SK-N-SH treated with all-trans-retinoic acid at 6 μM for 48 hours (cell line): ENCODE measurements around the gene TSC1.

Experiments
- ATAC-seq: fragments of 200-7000 bp; cut with Tn5 transposase; 3 replicates; pipeline ENCODE4 v1.9.1; 2020; ENCODE audit warnings: mild to moderate bottlenecking, moderate library complexity
- ARNTL ChIP-seq: fragments of 450-650 bp; formaldehyde crosslinking; IDR thresholded peaks from 2 replicates; pipeline ENCODE4 v1.5.0; 2020; ENCODE audit warnings: low read depth, mild to moderate bottlenecking, moderate library complexity, borderline replicate concordance
- BACH2 ChIP-seq: fragments of 250-450 bp; sonication (Bioruptor Pico); IDR thresholded peaks from 2 replicates; pipeline ENCODE4 v1.9.0; 2021; ENCODE audit warnings: mild to moderate bottlenecking, borderline replicate concordance
- ESRRG ChIP-seq: fragments of 250-450 bp; sonication (Bioruptor Pico); IDR thresholded peaks from 2 replicates; pipeline ENCODE4 v1.6.1; 2021; ENCODE audit warnings: mild to moderate bottlenecking
- GLIS3 ChIP-seq: fragments of 250-450 bp; sonication (Bioruptor Pico); IDR thresholded peaks from 2 replicates; pipeline ENCODE4 v1.5.0; 2020; ENCODE audit warnings: mild to moderate bottlenecking, moderate library complexity
- ISL1 ChIP-seq: fragments of 250-450 bp; sonication (Bioruptor Pico); IDR thresholded peaks from 2 replicates; pipeline ENCODE4 v2.1.2; 2022; ENCODE audit warnings: mild to moderate bottlenecking, moderate library complexity
- PPARA ChIP-seq: fragments of 250-450 bp; sonication (Bioruptor Pico); IDR thresholded peaks from 2 replicates; pipeline ENCODE4 v1.5.0; 2020; ENCODE audit warnings: mild to moderate bottlenecking, borderline replicate concordance
- RARB ChIP-seq: fragments of 250-450 bp; sonication (Bioruptor Pico); IDR thresholded peaks from 2 replicates; pipeline ENCODE4 v1.8.0; 2021; ENCODE audit warnings: mild to moderate bottlenecking, moderate library complexity
- SNAI2 ChIP-seq: fragments of 250-450 bp; sonication (Bioruptor Pico); IDR thresholded peaks from 2 replicates; pipeline ENCODE4 v1.5.0; 2020; ENCODE audit warnings: mild to moderate bottlenecking, moderate library complexity
- TCF4 ChIP-seq: fragments of 250-450 bp; sonication (Bioruptor Pico); IDR thresholded peaks from 2 replicates; pipeline ENCODE4 v1.8.0; 2021; ENCODE audit warnings: mild to moderate bottlenecking, moderate library complexity, borderline replicate concordance
- TOX ChIP-seq: fragments of 250-450 bp; sonication (Bioruptor Pico); IDR thresholded peaks from 2 replicates; pipeline ENCODE4 v1.8.0; 2021; ENCODE audit warnings: mild to moderate bottlenecking, moderate library complexity, borderline replicate concordance
- ZC3H10 ChIP-seq: fragments of 250-450 bp; sonication (Bioruptor Pico); IDR thresholded peaks from 2 replicates; pipeline ENCODE4 v1.5.1; 2021; ENCODE audit warnings: mild to moderate bottlenecking, moderate library complexity
- ZFP3 ChIP-seq: fragments of 250-450 bp; sonication (Bioruptor Pico); IDR thresholded peaks from 2 replicates; pipeline ENCODE4 v1.5.0; 2020; ENCODE audit warnings: mild to moderate bottlenecking, moderate library complexity
- ZFP30 ChIP-seq: fragments of 450-650 bp; formaldehyde crosslinking; IDR thresholded peaks from 2 replicates; pipeline ENCODE4 v1.5.0; 2022; ENCODE audit warnings: mild to moderate bottlenecking, moderate library complexity
- ZNF565 ChIP-seq: fragments of 450-650 bp; formaldehyde crosslinking; conservative IDR thresholded peaks from 2 replicates; pipeline ENCODE4 v1.5.0; 2020; ENCODE audit warnings: low read depth, mild to moderate bottlenecking, moderate library complexity
- ZNF70 ChIP-seq: fragments of 450-650 bp; formaldehyde crosslinking; IDR thresholded peaks from 2 replicates; pipeline ENCODE4 v1.5.0; 2020; ENCODE audit warnings: mild to moderate bottlenecking, moderate library complexity
- ZNF8 ChIP-seq: fragments of 450-650 bp; formaldehyde crosslinking; IDR thresholded peaks from 2 replicates; pipeline ENCODE4 v1.5.0; 2020; ENCODE audit warnings: mild to moderate bottlenecking, moderate library complexity
- TF ChIP-seq, protein P1 (sequence below): fragments of 250-450 bp; sonication (Bioruptor Pico); IDR thresholded peaks from 2 replicates; pipeline ENCODE4 v1.5.1; 2020; ENCODE audit warnings: low read depth, mild to moderate bottlenecking, moderate library complexity
- TF ChIP-seq, protein P2 (sequence below): fragments of 250-450 bp; sonication (Bioruptor Pico); IDR thresholded peaks from 2 replicates; pipeline ENCODE4 v1.5.0; 2020; ENCODE audit warnings: mild to moderate bottlenecking, moderate library complexity
- TF ChIP-seq, protein P3 (sequence below): fragments of 250-450 bp; sonication (Bioruptor Pico); IDR thresholded peaks from 2 replicates; pipeline ENCODE4 v1.5.1; 2021; ENCODE audit warnings: mild to moderate bottlenecking, moderate library complexity
- TF ChIP-seq, protein P4 (sequence below): fragments of 250-450 bp; sonication (Bioruptor Pico); IDR thresholded peaks from 2 replicates; pipeline ENCODE4 v1.8.0; 2021; ENCODE audit warnings: low read depth, mild to moderate bottlenecking, moderate library complexity, borderline replicate concordance
- TF ChIP-seq, protein P5 (sequence below): fragments of 250-450 bp; sonication (Bioruptor Pico); IDR thresholded peaks from 2 replicates; pipeline ENCODE4 v1.8.0; 2020; ENCODE audit warnings: mild to moderate bottlenecking, moderate library complexity, borderline replicate concordance

TSC1 gene

DNA sequence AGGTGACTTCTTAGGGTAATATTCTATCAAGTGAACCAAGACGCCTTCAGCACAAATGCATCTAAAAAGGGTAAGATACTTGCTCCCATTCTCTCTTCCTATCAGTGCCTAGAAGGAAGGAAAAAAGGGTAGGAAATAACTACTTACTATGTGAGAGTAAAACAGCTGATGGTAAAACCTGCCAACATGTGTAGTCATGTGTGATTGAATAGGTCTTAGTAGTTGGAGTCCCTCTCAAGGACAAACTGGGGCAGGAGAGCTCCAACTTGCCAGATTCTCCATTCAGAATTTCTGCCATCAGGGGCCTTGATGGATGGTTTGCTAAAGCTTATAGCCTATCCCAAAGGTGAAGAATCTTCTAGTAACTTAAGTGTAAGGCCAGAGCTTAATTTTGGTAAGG lies 5.2 kb downstream of the TSC1 start:
- TF ChIP-seq, protein P1, sequence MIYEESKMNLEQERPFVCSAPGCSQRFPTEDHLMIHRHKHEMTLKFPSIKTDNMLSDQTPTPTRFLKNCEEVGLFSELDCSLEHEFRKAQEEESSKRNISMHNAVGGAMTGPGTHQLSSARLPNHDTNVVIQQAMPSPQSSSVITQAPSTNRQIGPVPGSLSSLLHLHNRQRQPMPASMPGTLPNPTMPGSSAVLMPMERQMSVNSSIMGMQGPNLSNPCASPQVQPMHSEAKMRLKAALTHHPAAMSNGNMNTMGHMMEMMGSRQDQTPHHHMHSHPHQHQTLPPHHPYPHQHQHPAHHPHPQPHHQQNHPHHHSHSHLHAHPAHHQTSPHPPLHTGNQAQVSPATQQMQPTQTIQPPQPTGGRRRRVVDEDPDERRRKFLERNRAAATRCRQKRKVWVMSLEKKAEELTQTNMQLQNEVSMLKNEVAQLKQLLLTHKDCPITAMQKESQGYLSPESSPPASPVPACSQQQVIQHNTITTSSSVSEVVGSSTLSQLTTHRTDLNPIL (CRISPR knock-in tag), result no peak
- TF ChIP-seq ZFP30 (CRISPR knock-in tag) (no peak), PPARA (no peak), ARNTL (CRISPR knock-in tag) (no peak), SNAI2 (no peak), BACH2 (CRISPR knock-in tag) (no peak), ISL1 (no peak), ZNF70 (CRISPR knock-in tag) (no peak), ZNF565 (no peak), TOX (no peak), ESRRG (CRISPR knock-in tag) (no peak), RARB (CRISPR knock-in tag) (no peak), GLIS3 (CRISPR knock-in tag) (no peak), ZC3H10 (CRISPR knock-in tag) (no peak), TCF4 (CRISPR knock-in tag) (no peak)
- TF ChIP-seq, protein P2, sequence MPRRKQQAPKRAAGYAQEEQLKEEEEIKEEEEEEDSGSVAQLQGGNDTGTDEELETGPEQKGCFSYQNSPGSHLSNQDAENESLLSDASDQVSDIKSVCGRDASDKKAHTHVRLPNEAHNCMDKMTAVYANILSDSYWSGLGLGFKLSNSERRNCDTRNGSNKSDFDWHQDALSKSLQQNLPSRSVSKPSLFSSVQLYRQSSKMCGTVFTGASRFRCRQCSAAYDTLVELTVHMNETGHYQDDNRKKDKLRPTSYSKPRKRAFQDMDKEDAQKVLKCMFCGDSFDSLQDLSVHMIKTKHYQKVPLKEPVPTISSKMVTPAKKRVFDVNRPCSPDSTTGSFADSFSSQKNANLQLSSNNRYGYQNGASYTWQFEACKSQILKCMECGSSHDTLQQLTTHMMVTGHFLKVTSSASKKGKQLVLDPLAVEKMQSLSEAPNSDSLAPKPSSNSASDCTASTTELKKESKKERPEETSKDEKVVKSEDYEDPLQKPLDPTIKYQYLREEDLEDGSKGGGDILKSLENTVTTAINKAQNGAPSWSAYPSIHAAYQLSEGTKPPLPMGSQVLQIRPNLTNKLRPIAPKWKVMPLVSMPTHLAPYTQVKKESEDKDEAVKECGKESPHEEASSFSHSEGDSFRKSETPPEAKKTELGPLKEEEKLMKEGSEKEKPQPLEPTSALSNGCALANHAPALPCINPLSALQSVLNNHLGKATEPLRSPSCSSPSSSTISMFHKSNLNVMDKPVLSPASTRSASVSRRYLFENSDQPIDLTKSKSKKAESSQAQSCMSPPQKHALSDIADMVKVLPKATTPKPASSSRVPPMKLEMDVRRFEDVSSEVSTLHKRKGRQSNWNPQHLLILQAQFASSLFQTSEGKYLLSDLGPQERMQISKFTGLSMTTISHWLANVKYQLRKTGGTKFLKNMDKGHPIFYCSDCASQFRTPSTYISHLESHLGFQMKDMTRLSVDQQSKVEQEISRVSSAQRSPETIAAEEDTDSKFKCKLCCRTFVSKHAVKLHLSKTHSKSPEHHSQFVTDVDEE (CRISPR knock-in tag), result no peak
- TF ChIP-seq, protein P3, sequence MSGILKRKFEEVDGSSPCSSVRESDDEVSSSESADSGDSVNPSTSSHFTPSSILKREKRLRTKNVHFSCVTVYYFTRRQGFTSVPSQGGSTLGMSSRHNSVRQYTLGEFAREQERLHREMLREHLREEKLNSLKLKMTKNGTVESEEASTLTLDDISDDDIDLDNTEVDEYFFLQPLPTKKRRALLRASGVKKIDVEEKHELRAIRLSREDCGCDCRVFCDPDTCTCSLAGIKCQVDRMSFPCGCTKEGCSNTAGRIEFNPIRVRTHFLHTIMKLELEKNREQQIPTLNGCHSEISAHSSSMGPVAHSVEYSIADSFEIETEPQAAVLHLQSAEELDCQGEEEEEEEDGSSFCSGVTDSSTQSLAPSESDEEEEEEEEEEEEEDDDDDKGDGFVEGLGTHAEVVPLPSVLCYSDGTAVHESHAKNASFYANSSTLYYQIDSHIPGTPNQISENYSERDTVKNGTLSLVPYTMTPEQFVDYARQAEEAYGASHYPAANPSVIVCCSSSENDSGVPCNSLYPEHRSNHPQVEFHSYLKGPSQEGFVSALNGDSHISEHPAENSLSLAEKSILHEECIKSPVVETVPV (CRISPR knock-in tag), result no peak
- TF ChIP-seq, protein P4, sequence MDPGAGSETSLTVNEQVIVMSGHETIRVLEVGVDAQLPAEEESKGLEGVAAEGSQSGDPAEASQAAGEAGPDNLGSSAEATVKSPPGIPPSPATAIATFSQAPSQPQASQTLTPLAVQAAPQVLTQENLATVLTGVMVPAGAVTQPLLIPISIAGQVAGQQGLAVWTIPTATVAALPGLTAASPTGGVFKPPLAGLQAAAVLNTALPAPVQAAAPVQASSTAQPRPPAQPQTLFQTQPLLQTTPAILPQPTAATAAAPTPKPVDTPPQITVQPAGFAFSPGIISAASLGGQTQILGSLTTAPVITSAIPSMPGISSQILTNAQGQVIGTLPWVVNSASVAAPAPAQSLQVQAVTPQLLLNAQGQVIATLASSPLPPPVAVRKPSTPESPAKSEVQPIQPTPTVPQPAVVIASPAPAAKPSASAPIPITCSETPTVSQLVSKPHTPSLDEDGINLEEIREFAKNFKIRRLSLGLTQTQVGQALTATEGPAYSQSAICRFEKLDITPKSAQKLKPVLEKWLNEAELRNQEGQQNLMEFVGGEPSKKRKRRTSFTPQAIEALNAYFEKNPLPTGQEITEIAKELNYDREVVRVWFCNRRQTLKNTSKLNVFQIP (CRISPR knock-in tag), result no peak
- TF ChIP-seq, protein P5, sequence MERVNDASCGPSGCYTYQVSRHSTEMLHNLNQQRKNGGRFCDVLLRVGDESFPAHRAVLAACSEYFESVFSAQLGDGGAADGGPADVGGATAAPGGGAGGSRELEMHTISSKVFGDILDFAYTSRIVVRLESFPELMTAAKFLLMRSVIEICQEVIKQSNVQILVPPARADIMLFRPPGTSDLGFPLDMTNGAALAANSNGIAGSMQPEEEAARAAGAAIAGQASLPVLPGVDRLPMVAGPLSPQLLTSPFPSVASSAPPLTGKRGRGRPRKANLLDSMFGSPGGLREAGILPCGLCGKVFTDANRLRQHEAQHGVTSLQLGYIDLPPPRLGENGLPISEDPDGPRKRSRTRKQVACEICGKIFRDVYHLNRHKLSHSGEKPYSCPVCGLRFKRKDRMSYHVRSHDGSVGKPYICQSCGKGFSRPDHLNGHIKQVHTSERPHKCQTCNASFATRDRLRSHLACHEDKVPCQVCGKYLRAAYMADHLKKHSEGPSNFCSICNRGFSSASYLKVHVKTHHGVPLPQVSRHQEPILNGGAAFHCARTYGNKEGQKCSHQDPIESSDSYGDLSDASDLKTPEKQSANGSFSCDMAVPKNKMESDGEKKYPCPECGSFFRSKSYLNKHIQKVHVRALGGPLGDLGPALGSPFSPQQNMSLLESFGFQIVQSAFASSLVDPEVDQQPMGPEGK (CRISPR knock-in tag), result no peak
- no peak for ATAC-seq

DNA sequence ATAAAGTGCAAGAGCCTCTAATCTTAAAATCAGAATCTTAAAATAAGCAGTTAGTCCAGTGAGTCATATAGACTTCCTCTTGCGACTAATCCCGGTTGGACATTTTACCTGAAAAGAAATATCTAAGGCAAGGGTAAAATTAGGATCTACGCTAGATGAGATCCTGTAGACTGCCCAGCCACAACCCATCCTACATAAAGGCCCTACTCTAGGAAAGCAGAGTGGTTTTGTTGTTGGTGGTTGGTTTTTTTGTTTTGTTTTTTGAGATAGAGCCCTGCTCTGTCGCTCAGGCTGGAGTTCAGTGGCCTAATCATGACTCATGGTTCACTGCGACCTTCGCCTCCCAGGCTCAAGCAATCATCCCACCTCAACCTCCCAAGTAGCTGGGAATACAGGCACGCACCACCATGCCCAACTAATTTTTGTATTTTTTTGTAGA lies 6.9 kb downstream of the TSC1 start:
- TF ChIP-seq ZC3H10 (CRISPR knock-in tag) (no peak), PPARA (no peak), ZNF8 (CRISPR knock-in tag) (no peak), ZFP3 (CRISPR knock-in tag) (no peak), RARB (CRISPR knock-in tag) (no peak)
- TF ChIP-seq, protein P2 (CRISPR knock-in tag), result no peak
- TF ChIP-seq, protein P1 (CRISPR knock-in tag), result no peak
- no peak for ATAC-seq
